IMR-90 (cell line): ENCODE measurements around the gene ABHD6. TPM values are rescaled to one million over a fixed set of nuclear protein-coding genes. Genes with fewer than 3 reads are reported as not detected.

Experiments used
- ATAC-seq: fragments of 200-7000 bp; cut with Tn5 transposase; 2 replicates; pipeline ENCODE4 v1.9.1; 2020; ENCODE audit warnings: low read depth, mild to moderate bottlenecking, moderate library complexity
- BruUV-seq: library from RNA; stranded (reverse); fragments of 400-500 nt; replicated peaks from 2 replicates; lab custom pipeline; 2021; lab: Mats Ljungman, UMichigan
- CTCF ChIA-PET: fragments of 300-600 bp; formaldehyde crosslinking; extraction: SDS; loops from one replicate; lab custom pipeline; 2021; ENCODE audit warnings: antibody characterized with exemption; lab: Yijun Ruan, JAX
- POLR2A ChIA-PET: fragments of 300-600 bp; sonication (Branson Sonifier 250); formaldehyde crosslinking; loops from one replicate; lab custom pipeline; 2022; ENCODE audit warnings: antibody characterized with exemption; ENCODE audit not compliant: unreplicated experiment; lab: Charles Lee
- DNase-seq: peaks from one replicate; pipeline ENCODE4 v3.0.0; 2013
- H2AFZ ChIP-seq: replicated peaks from 2 replicates; pipeline ENCODE3; 2013; ENCODE audit warnings: low read length, mild to moderate bottlenecking; ENCODE audit not compliant: poor library complexity
- H2AK5ac ChIP-seq: 2 replicates; pipeline ENCODE4 v1.6.1; 2013; ENCODE audit warnings: low read depth, low read length, inconsistent platforms
- H2AK9ac ChIP-seq: replicated peaks from 2 replicates; pipeline ENCODE3; 2013; ENCODE audit warnings: mild to moderate bottlenecking, low read depth, low read length, moderate library complexity; ENCODE audit not compliant: poor library complexity
- H2BK120ac ChIP-seq: 2 replicates; pipeline ENCODE4 v1.6.1; 2013; ENCODE audit warnings: low read depth, low read length, inconsistent platforms
- H2BK15ac ChIP-seq: 3 replicates; pipeline ENCODE4 v1.6.1; 2013; ENCODE audit warnings: low read depth, low read length, inconsistent platforms
- H2BK20ac ChIP-seq: 2 replicates; pipeline ENCODE4 v1.6.1; 2013; ENCODE audit warnings: low read depth, mild to moderate bottlenecking, inconsistent platforms, low read length, moderate library complexity
- H2BK5ac ChIP-seq: 2 replicates; pipeline ENCODE4 v1.6.1; 2013; ENCODE audit warnings: mild to moderate bottlenecking, low read depth, low read length, inconsistent platforms; ENCODE audit not compliant: poor library complexity, severe bottlenecking
- H3K14ac ChIP-seq: replicated peaks from 2 replicates; pipeline ENCODE4 v1.6.1; 2013; ENCODE audit warnings: low read depth, low read length, inconsistent platforms
- H3K18ac ChIP-seq: 2 replicates; pipeline ENCODE4 v1.6.1; 2013; ENCODE audit warnings: low read depth, low read length, control low read depth
- H3K23ac ChIP-seq: 2 replicates; pipeline ENCODE4 v1.6.1; 2013; ENCODE audit warnings: low read depth, low read length, inconsistent platforms
- H3K27ac ChIP-seq: 2 replicates; pipeline ENCODE4 v1.5.1; 2013; ENCODE audit warnings: mild to moderate bottlenecking, control low read depth, low read length; ENCODE audit not compliant: insufficient read depth
- H3K27me3 ChIP-seq: 2 replicates; pipeline ENCODE4 v1.6.1; 2013; ENCODE audit warnings: low read length; ENCODE audit not compliant: control insufficient read depth, insufficient read depth
- H3K36me3 ChIP-seq: 2 replicates; pipeline ENCODE4 v1.6.1; 2013; ENCODE audit warnings: low read length, mixed read lengths; ENCODE audit not compliant: control insufficient read depth, insufficient read depth
- H3K4ac ChIP-seq: 2 replicates; pipeline ENCODE4 v1.6.1; 2013; ENCODE audit warnings: low read depth, low read length, inconsistent platforms
- H3K4me1 ChIP-seq: 2 replicates; pipeline ENCODE4 v1.6.1; 2013; ENCODE audit warnings: low read length, mixed read lengths; ENCODE audit not compliant: control insufficient read depth, insufficient read depth
- H3K4me2 ChIP-seq: 2 replicates; pipeline ENCODE4 v1.6.1; 2013; ENCODE audit warnings: low read depth, mild to moderate bottlenecking, control low read depth, low read length, moderate library complexity
- H3K4me3 ChIP-seq: 2 replicates; pipeline ENCODE4 v1.5.1; 2013; ENCODE audit warnings: low read depth, mild to moderate bottlenecking, control low read depth, low read length, moderate library complexity; ENCODE audit not compliant: insufficient read depth
- H3K56ac ChIP-seq: 2 replicates; pipeline ENCODE4 v1.6.1; 2013; ENCODE audit warnings: low read length, inconsistent platforms; ENCODE audit not compliant: insufficient read depth; ENCODE audit errors: extremely low read depth
- H3K79me1 ChIP-seq, 2 experiments: 2 replicates each; pipeline ENCODE4 v1.6.1; 2013; ENCODE audit warnings: low read length in 2 of 2, inconsistent platforms in 1 of 2, low read depth in 1 of 2
- H3K9ac ChIP-seq: 2 replicates; pipeline ENCODE4 v1.6.1; 2013; ENCODE audit warnings: low read depth, low read length, control low read depth
- H3K9me1 ChIP-seq: 2 replicates; pipeline ENCODE4 v1.6.1; 2013; ENCODE audit warnings: low read length, inconsistent platforms; ENCODE audit not compliant: insufficient read depth
- H3K9me3 ChIP-seq: 2 replicates; pipeline ENCODE4 v1.6.1; 2013; ENCODE audit warnings: low read length; ENCODE audit not compliant: control insufficient read depth, insufficient read depth
- H4K20me1 ChIP-seq: 2 replicates; pipeline ENCODE4 v1.6.1; 2013; ENCODE audit warnings: low read length, inconsistent platforms; ENCODE audit not compliant: insufficient read depth
- H4K5ac ChIP-seq: 2 replicates; pipeline ENCODE4 v1.6.1; 2013; ENCODE audit warnings: mild to moderate bottlenecking, low read depth, low read length, control low read depth
- H4K8ac ChIP-seq, 2 experiments: 2 replicates each; pipeline ENCODE4 v1.6.1; 2013; ENCODE audit warnings: low read depth in 2 of 2, low read length in 2 of 2, control low read depth in 1 of 2, inconsistent platforms in 1 of 2
- H4K91ac ChIP-seq: 2 replicates; pipeline ENCODE4 v1.6.1; 2013; ENCODE audit warnings: low read depth, low read length, inconsistent platforms; ENCODE audit not compliant: insufficient read depth
- BHLHE40 ChIP-seq: fragments of 150-350 bp; IDR thresholded peaks from 2 replicates; pipeline ENCODE4 v1.6.1; 2016; ENCODE audit warnings: mild to moderate bottlenecking, low read depth, low read length
- CEBPB ChIP-seq: IDR thresholded peaks from 2 replicates; pipeline ENCODE4 v1.6.1; 2012; ENCODE audit warnings: low read depth, low read length, improper control_type of control experiment
- CHD1 ChIP-seq: IDR thresholded peaks from 2 replicates; pipeline ENCODE4 v1.6.1; 2012; ENCODE audit warnings: low read depth, low read length, improper control_type of control experiment
- FOS ChIP-seq: fragments of 150-350 bp; IDR thresholded peaks from 2 replicates; pipeline ENCODE4 v1.6.1; 2016; ENCODE audit warnings: low read depth, low read length
- MAFK ChIP-seq: IDR thresholded peaks from 2 replicates; pipeline ENCODE4 v1.6.1; 2012; ENCODE audit warnings: low read depth, low read length, improper control_type of control experiment
- MAZ ChIP-seq: IDR thresholded peaks from 2 replicates; pipeline ENCODE4 v1.6.1; 2012; ENCODE audit warnings: low read depth, mild to moderate bottlenecking, low read length, improper control_type of control experiment, moderate library complexity, borderline replicate concordance
- MXI1 ChIP-seq: IDR thresholded peaks from 2 replicates; pipeline ENCODE4 v1.6.1; 2012; ENCODE audit warnings: low read depth, mild to moderate bottlenecking, low read length, moderate library complexity, borderline replicate concordance
- NFE2L2 ChIP-seq: fragments of 150-350 bp; IDR thresholded peaks from 2 replicates; pipeline ENCODE4 v1.6.1; 2016; ENCODE audit warnings: low read depth, mild to moderate bottlenecking, low read length
- POLR2A ChIP-seq: IDR thresholded peaks from 2 replicates; pipeline ENCODE4 v1.6.1; 2012; ENCODE audit warnings: mild to moderate bottlenecking, low read depth, low read length
- RAD21 ChIP-seq: IDR thresholded peaks from 2 replicates; pipeline ENCODE4 v1.6.1; 2012; ENCODE audit warnings: low read length, improper control_type of control experiment
- RCOR1 ChIP-seq: IDR thresholded peaks from 2 replicates; pipeline ENCODE4 v1.6.1; 2012; ENCODE audit warnings: mild to moderate bottlenecking, low read length, improper control_type of control experiment; ENCODE audit not compliant: insufficient replicate concordance
- RFX5 ChIP-seq: IDR thresholded peaks from 2 replicates; pipeline ENCODE4 v1.8.0; 2012; ENCODE audit warnings: low read depth, mild to moderate bottlenecking, low read length, moderate library complexity
- SMC3 ChIP-seq: fragments of 150-350 bp; IDR thresholded peaks from 2 replicates; pipeline ENCODE4 v1.6.1; 2016; ENCODE audit warnings: low read depth, mild to moderate bottlenecking, antibody characterized with exemption, low read length, moderate library complexity
- WGBS, 2 experiments: methylation state at CpG; one replicate each; pipeline versions ENCODE4 v1.1.5 to v1.1.7; 2013; ENCODE audit warnings: missing lambda C conversion rate in 2 of 2; ENCODE audit not compliant: insufficient read length in 1 of 2; ENCODE audit errors: extremely low coverage in 2 of 2; 5-methylcytosine and 5-hydroxymethylcytosine counted together
- dilution Hi-C: fragments of 300-500 bp; cut with HindIII; formaldehyde crosslinking; loops from one replicate; pipeline ENCODE4 v1.14.3; 2018; ENCODE audit warnings: low sequenced_read_pairs; ENCODE audit not compliant: unreplicated experiment
- in situ Hi-C: fragments of 300-500 bp; cut with MboI; formaldehyde crosslinking; loops from 3 replicates; pipeline ENCODE4 v1.14.3; 2019; ENCODE audit warnings: low sequenced_read_pairs, inconsistent platforms, mixed read lengths
- intact Hi-C: fragments of 100-400 bp; cut with micrococcal nuclease; formaldehyde crosslinking; loops from 2 replicates; pipeline ENCODE4 v1.10.0; 2022
- polyA plus RNA-seq, 3 experiments: library from polyadenylated mRNA; depleted of rRNA; stranded (reverse); fragments of >200 nt; gene quantifications; 2 replicates each; pipeline ENCODE4 v1.2.3, GENCODE V29; 2012; ENCODE audit warnings: low replicate concordance in 1 of 3
- total RNA-seq: library from RNA; depleted of rRNA; stranded (reverse); fragments of >200 nt; gene quantifications from 2 replicates; pipeline ENCODE4 v1.2.3, GENCODE V29; 2012
- TF ChIP-seq, protein P1 (sequence below): conservative IDR thresholded peaks from 2 replicates; pipeline ENCODE4 v1.5.1; 2012; ENCODE audit warnings: mild to moderate bottlenecking, low read depth, low read length, improper control_type of control experiment
- TF ChIP-seq, protein P2 (sequence below): fragments of 150-350 bp; IDR thresholded peaks from 2 replicates; pipeline ENCODE4 v1.6.1; 2017; ENCODE audit warnings: mild to moderate bottlenecking, antibody characterized with exemption, low read length, low read depth
- TF ChIP-seq, protein P3 (sequence below): fragments of 150-350 bp; IDR thresholded peaks from 2 replicates; pipeline ENCODE4 v1.6.1; 2016; ENCODE audit warnings: low read depth, mild to moderate bottlenecking, low read length, moderate library complexity, borderline replicate concordance

The ABHD6 gene
- total and polyA plus RNA-seq, 2 of the 4 experiments (the other 2 are of a cell fraction): 5.0 to 5.6 TPM

DNA sequence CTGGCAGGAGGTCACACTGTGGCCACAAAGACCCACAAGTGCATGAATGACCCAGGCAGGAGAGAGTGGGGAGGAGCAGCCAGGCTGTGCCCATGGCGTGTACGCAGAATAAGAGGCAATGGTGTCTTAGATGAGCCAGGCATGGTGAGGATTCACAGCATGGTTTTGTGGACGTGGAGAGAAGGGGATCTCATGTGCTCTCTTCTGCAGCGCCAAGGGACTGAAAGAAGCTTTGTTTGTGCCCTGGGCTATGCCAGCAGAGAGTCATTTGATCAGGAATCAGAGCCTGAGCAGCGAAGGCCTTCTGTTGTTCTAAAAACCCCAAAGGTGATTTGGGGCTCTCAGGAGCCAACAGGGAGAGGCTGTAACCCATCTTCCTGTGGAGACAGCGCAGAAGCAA lies 49.8 kb downstream of the ABHD6 start:
- no peak overlapping the region for H3K23ac ChIP-seq
- H2BK5ac ChIP-seq: no peak overlapping the region
- dilution Hi-C loops: no loop called here
- H2BK120ac ChIP-seq: no peak overlapping the region
- CTCF ChIA-PET: no interaction called here
- ATAC-seq (no peak), DNase-seq (no peak)
- no peak overlapping the region for H2BK20ac ChIP-seq
- BruUV-seq: no TSS peak
- H3K14ac ChIP-seq: no peak overlapping the region
- no peak overlapping the region for H3K27ac ChIP-seq
- intact Hi-C loops: no loop called here
- no peak overlapping the region for H3K18ac ChIP-seq
- no peak overlapping the region for H3K56ac ChIP-seq
- no peak overlapping the region for H4K8ac ChIP-seq
- no peaks in the 10 kb centered on the region for H3K4me1 ChIP-seq
- 96% methylated on average over 4 of the region's 6 CpGs; no CpG with 5 or more reads in 1 of the 2 experiments for WGBS, 2 experiments
- H3K9me3 ChIP-seq: no peaks in the 10 kb centered on the region
- no peak overlapping the region for H3K4ac ChIP-seq
- no peak overlapping the region for H4K91ac ChIP-seq
- no peak overlapping the region for H2AK5ac ChIP-seq
- no peak overlapping the region for H2BK15ac ChIP-seq
- no peak overlapping the region for H2AK9ac ChIP-seq
- H4K5ac ChIP-seq: no peak overlapping the region
- no peak overlapping the region for H2AFZ ChIP-seq
- peaks cover 10% of the 10 kb centered on the region; the same call in 1 of the 2 replicates for H3K36me3 ChIP-seq
- H3K4me2 ChIP-seq: no peak overlapping the region
- H3K79me1 ChIP-seq: no peaks in the 10 kb centered on the region
- no peak for TF ChIP-seq MAFK
- TF ChIP-seq, protein P1, sequence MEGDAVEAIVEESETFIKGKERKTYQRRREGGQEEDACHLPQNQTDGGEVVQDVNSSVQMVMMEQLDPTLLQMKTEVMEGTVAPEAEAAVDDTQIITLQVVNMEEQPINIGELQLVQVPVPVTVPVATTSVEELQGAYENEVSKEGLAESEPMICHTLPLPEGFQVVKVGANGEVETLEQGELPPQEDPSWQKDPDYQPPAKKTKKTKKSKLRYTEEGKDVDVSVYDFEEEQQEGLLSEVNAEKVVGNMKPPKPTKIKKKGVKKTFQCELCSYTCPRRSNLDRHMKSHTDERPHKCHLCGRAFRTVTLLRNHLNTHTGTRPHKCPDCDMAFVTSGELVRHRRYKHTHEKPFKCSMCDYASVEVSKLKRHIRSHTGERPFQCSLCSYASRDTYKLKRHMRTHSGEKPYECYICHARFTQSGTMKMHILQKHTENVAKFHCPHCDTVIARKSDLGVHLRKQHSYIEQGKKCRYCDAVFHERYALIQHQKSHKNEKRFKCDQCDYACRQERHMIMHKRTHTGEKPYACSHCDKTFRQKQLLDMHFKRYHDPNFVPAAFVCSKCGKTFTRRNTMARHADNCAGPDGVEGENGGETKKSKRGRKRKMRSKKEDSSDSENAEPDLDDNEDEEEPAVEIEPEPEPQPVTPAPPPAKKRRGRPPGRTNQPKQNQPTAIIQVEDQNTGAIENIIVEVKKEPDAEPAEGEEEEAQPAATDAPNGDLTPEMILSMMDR: no peak
- no peak for TF ChIP-seq CHD1
- TF ChIP-seq, protein P2, sequence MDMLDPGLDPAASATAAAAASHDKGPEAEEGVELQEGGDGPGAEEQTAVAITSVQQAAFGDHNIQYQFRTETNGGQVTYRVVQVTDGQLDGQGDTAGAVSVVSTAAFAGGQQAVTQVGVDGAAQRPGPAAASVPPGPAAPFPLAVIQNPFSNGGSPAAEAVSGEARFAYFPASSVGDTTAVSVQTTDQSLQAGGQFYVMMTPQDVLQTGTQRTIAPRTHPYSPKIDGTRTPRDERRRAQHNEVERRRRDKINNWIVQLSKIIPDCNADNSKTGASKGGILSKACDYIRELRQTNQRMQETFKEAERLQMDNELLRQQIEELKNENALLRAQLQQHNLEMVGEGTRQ: no peak
- no peak for TF ChIP-seq NFE2L2
- no peak for TF ChIP-seq RFX5
- no peak for TF ChIP-seq POLR2A
- TF ChIP-seq, protein P3, sequence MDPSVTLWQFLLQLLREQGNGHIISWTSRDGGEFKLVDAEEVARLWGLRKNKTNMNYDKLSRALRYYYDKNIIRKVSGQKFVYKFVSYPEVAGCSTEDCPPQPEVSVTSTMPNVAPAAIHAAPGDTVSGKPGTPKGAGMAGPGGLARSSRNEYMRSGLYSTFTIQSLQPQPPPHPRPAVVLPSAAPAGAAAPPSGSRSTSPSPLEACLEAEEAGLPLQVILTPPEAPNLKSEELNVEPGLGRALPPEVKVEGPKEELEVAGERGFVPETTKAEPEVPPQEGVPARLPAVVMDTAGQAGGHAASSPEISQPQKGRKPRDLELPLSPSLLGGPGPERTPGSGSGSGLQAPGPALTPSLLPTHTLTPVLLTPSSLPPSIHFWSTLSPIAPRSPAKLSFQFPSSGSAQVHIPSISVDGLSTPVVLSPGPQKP: no peak
- no peak for TF ChIP-seq FOS
- no peak for TF ChIP-seq SMC3
- TF ChIP-seq RAD21: no peak
- no peak for TF ChIP-seq BHLHE40
- TF ChIP-seq MAZ: no peak
- no peak for TF ChIP-seq RCOR1
- no peak for TF ChIP-seq CEBPB
- TF ChIP-seq MXI1: no peak
- H4K20me1 ChIP-seq: no peaks in the 10 kb centered on the region
- H3K4me3 ChIP-seq: no peak overlapping the region
- no peaks in the 10 kb centered on the region for H3K9me1 ChIP-seq
- no peak overlapping the region for H3K9ac ChIP-seq
- in situ Hi-C loops: no loop called here
- POLR2A ChIA-PET: no interaction called here
- H3K27me3 ChIP-seq: no peaks in the 10 kb centered on the region
